ENCODE data around the gene PDZD7.

PDZD7 gene

DNA sequence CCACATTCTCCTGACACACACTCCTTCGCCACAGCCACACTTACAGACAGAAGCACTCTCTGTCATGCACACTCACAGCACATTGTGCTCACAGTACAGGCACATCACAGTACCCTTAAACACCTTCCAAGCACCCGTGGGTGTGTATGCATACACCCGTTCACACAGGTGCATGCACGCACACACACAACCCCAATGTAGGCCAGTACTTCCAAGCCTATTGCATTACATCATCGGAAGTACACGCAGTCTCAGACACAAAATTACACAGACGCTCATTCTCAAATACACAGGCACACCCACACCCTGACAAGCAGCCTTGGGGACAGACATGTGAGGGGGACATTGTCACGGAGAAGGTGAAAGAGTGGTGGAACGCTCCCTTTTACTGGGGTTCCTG, 42.0 kb upstream of the PDZD7 start:
- DNase-seq: no peak
- no peaks in the 10 kb centered on the region for H3K36me3 ChIP-seq

DNA sequence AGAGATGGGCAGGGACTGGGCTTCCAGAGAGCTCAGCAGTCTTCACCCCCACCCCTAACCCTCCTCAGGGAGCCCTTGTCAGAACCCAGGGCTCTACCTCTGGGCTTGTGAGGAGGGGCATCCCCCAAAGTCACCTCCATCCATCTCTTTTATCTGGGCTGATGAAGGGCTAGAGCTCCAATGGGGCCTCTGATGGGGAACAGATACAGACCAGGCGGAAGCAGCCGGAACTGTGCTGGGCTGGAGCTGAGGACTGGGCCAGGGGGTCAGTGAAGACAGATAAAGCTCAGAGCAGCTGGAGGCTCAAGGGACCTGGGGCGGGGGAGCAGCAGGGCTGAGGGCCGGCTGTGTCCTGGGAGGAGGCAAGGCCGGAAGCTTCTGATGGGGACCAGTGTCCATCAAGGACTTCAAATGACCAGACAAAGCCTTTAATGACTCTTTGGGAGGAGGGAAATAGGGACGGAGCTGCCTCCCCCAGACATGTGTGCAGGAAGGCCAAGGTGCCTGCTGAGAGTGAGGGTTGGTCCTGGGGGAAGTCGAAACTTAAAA, 41.0 kb upstream of the PDZD7 start:
- H3K4me3 ChIP-seq: no peak overlapping the region
- TF ChIP-seq CTCF (IDR thresholded peaks at IDR 0.05): no peak
- DNase-seq: no peak
- intact Hi-C loops (cut with DNase I; ENCODE audit: low total_unique reads): no loop called here
- peaks cover 0 to 50% of the 10 kb centered on the region in 2 donors for H3K27me3 ChIP-seq
- no peaks in the 10 kb centered on the region for H3K36me3 ChIP-seq
- H3K9me3 ChIP-seq: no peaks in the 10 kb centered on the region
- no peak overlapping the region for H3K27ac ChIP-seq
- peaks cover 0 to 8% (median 8%) of the 10 kb centered on the region in 4 donors for H3K4me1 ChIP-seq

More for the DNA sequence above, 42.0 kb upstream of the PDZD7 start:
- Histone ChIP-seq H3K4me1 (no peaks in the 10 kb centered on the region), H3K27ac (no peak overlapping the region), H3K27me3 (peaks cover 0 to 54% of the 10 kb centered on the region in 2 donors), H3K9me3 (no peaks in the 10 kb centered on the region), H3K4me3 (no peak overlapping the region)
- intact Hi-C loops (cut with DNase I; ENCODE audit: low total_unique reads): no loop called here
- TF ChIP-seq CTCF (IDR thresholded peaks at IDR 0.05): no peak

DNA sequence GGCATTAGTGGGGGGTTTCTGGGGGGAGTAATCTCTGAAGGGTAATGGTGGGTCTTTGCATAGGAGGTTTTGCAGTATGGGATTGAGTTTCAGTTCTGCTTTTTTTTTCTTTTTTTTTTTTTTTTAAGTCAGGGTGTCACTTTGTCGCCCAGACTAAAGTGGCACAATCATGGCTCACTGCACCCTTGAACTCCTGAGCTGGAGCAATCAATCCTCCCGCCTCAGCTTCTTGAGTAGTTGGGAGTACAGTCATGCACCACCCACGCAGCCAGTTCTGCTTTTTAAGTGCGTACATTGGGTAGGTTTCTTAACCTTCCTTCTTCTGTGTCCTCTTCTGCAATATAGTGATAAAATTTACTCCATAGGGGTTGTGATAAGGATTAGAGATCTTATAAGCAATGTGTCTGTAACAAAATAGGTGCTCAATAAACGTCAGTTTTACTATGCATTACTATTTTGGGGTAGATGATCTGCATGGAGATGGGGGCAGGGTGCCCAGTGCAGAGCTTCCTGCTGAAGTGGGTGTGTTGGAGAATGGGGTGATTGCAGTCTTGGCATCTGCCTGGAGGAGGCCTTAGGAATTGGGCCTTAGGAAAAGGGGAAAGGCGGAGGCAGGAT, 40.4 kb upstream of the PDZD7 start:
- H3K4me1 ChIP-seq: peaks cover 0 to 14% (median 13%) of the 10 kb centered on the region in 4 donors
- H3K36me3 ChIP-seq: no peaks in the 10 kb centered on the region
- peaks cover 0 to 44% of the 10 kb centered on the region in 2 donors for H3K27me3 ChIP-seq
- H3K4me3 ChIP-seq: no peak overlapping the region
- H3K9me3 ChIP-seq: no peaks in the 10 kb centered on the region
- intact Hi-C loops (cut with DNase I; ENCODE audit: low total_unique reads): no loop called here
- H3K27ac ChIP-seq: no peak overlapping the region
- TF ChIP-seq CTCF (IDR thresholded peaks at IDR 0.05): no peak
- peak in 1 of 2 donors; percentile 53 for DNase-seq

DNA sequence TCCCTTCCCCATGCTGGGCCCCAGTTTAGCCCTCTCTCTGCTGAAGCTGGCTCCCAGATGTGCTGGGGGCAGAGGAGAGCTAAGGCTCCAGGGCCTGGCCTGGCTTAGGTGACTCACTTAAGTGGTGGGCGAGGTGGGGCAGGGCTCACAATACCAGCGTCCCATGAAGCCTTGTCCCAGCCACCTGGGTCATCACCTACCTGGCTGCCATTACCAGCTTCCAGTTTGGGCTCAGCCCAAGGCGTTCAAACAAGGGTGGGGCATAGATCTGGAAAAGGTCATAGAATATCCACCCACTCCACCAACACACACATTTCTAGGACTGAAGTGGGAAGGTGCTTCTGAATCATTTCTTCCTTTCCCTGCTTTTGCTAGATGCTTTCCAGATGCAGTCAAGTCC, 39.2 kb upstream of the PDZD7 start:
- Histone ChIP-seq H3K9me3 (no peaks in the 10 kb centered on the region), H3K27me3 (peaks cover 0 to 32% of the 10 kb centered on the region in 2 donors), H3K36me3 (no peaks in the 10 kb centered on the region), H3K4me1 (peaks cover 0 to 25% (median 21%) of the 10 kb centered on the region in 4 donors), H3K27ac (no peak overlapping the region), H3K4me3 (no peak overlapping the region)
- TF ChIP-seq CTCF (IDR thresholded peaks at IDR 0.05): no peak
- no peak for DNase-seq
- intact Hi-C loops (cut with DNase I; ENCODE audit: low total_unique reads): no loop called here

DNA sequence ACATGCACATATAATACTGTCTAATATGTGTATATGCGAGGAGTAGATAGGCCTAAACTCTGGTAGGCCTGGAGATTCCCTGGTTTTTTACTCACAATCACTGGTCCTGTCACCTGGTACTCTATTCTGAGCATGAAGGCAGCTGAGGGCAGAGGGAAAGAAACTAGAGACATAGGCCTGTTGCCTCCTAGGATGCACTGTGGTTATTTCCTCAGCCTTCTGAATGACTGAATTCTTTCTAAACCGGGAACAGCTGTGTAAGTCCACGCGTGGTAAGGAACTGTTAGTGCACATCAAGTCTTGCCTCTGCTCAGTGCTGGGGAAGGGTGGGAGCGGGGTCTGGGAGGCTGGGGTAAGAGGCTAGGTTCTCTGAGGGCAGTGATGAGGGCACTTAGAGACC, 38.5 kb upstream of the PDZD7 start:
- H3K27ac ChIP-seq: no peak overlapping the region
- no peak for TF ChIP-seq CTCF (IDR thresholded peaks at IDR 0.05)
- no peak overlapping the region for H3K4me3 ChIP-seq
- H3K4me1 ChIP-seq: peaks cover 0 to 27% (median 21%) of the 10 kb centered on the region in 4 donors
- intact Hi-C loops (cut with DNase I; ENCODE audit: low total_unique reads): loop anchor here (1.0 to 10.0 kb wide), 3 partner anchors 10 to 985 kb away; partner anchors contain the start of genes ARMH3, PDZD7 and SFXN3
- H3K27me3 ChIP-seq: peaks cover 0 to 30% of the 10 kb centered on the region in 2 donors
- no peaks in the 10 kb centered on the region for H3K36me3 ChIP-seq
- DNase-seq: no peak
- H3K9me3 ChIP-seq: no peaks in the 10 kb centered on the region

Measured in tibial artery (tissue), 4 donors.